ENCODE measurements around the gene CD200R1L. TPM values are rescaled to one million over a fixed set of nuclear protein-coding genes. Genes with fewer than 3 reads are reported as not detected.

The CD200R1L gene
- total RNA-seq, 1 experiment from 2014 or later: not detected

DNA sequence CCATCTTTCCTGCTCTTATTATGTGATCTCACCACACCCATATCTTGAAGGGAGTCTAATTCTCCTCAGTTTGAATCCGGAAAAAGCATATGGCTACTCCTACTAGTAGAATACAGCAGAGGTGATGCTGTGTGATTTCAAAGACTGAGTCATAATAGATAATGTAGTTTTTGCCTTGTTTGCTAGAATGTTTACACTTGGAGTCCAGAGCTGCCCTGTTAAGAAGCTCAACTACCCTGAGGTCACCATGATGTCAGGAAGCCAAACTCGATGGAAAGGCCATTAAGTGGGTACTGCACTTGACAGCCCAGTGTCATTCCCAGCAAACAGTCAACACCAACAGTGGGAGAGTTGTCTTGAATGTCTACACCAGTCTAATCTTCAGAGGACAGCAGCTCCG lies 56.9 kb downstream of the CD200R1L start:
- Histone ChIP-seq H3K36me3 (ENCODE audit: control insufficient read depth, insufficient read depth, low read length) (no peaks in the 10 kb centered on the region), H3K4me3 (ENCODE audit: low read depth in 2 of 2, low read length in 2 of 2) (no peak overlapping the region), H3K4me1 (ENCODE audit: control insufficient read depth, insufficient read depth, low read length) (no peaks in the 10 kb centered on the region), H3K27ac (ENCODE audit: low read length) (no peak overlapping the region), H3K27me3 (ENCODE audit: control insufficient read depth, insufficient read depth, low read length) (peaks cover 2% of the 10 kb centered on the region), H3K9me3 (ENCODE audit: control insufficient read depth, insufficient read depth, low read depth, low read length) (no peaks in the 10 kb centered on the region)
- BruUV-seq (replicated peaks): no TSS peak
- intact Hi-C loops (cut with micrococcal nuclease; ENCODE audit: unreplicated experiment): no loop called here
- ATAC-seq: no peak
- in situ Hi-C loops (cut with HindIII; ENCODE audit: low pct_unique_long_range_greater_than_20kb, low sequenced_read_pairs): no loop called here
- no peak for TF ChIP-seq POLR2AphosphoS5 (IDR thresholded peaks at IDR 0.05; ENCODE audit: low read depth, low read length)
- TF ChIP-seq TCF7L2 (IDR thresholded peaks at IDR 0.05; ENCODE audit: low read depth, low read length): no peak
- no peak for TF ChIP-seq SIN3A (IDR thresholded peaks at IDR 0.05; ENCODE audit: borderline replicate concordance, insufficient read depth, low read depth, low read length)
- TF ChIP-seq CTCF (IDR thresholded peaks at IDR 0.05): no peak
- TF ChIP-seq REST (IDR thresholded peaks at IDR 0.05; ENCODE audit: insufficient read depth in 1 of 2, low read depth in 2 of 2, low read length in 1 of 2): no peak
- CTCF ChIA-PET: no interaction called here
- POLR2A ChIA-PET: no interaction called here
- DNase-seq (ENCODE audit: low read depth, low spot score): no peak

- ChIA-PET CTCF (no interaction called here), POLR2A (no interaction called here)
- intact Hi-C loops (cut with micrococcal nuclease; ENCODE audit: unreplicated experiment) (no loop called here), in situ Hi-C loops (cut with HindIII; ENCODE audit: low pct_unique_long_range_greater_than_20kb, low sequenced_read_pairs) (no loop called here)
- TF ChIP-seq TCF7L2 (IDR thresholded peaks at IDR 0.05; ENCODE audit: low read depth, low read length): no peak
- TF ChIP-seq CTCF (IDR thresholded peaks at IDR 0.05): no peak
- TF ChIP-seq POLR2AphosphoS5 (IDR thresholded peaks at IDR 0.05; ENCODE audit: low read depth, low read length): no peak
- TF ChIP-seq SIN3A (IDR thresholded peaks at IDR 0.05; ENCODE audit: borderline replicate concordance, insufficient read depth, low read depth, low read length): no peak
- no peak for TF ChIP-seq REST (IDR thresholded peaks at IDR 0.05; ENCODE audit: insufficient read depth in 1 of 2, low read depth in 2 of 2, low read length in 1 of 2)
- H3K27ac ChIP-seq (ENCODE audit: low read length): no peak overlapping the region
- H3K27me3 ChIP-seq (ENCODE audit: control insufficient read depth, insufficient read depth, low read length): peaks cover 2% of the 10 kb centered on the region; the same call in 1 of the 2 replicates
- DNase-seq (ENCODE audit: low read depth, low spot score) (no peak), ATAC-seq (no peak)
- H3K4me3 ChIP-seq (ENCODE audit: low read depth in 2 of 2, low read length in 2 of 2): no peak overlapping the region
- H3K36me3 ChIP-seq (ENCODE audit: control insufficient read depth, insufficient read depth, low read length): no peaks in the 10 kb centered on the region
- H3K9me3 ChIP-seq (ENCODE audit: control insufficient read depth, insufficient read depth, low read depth, low read length): no peaks in the 10 kb centered on the region
- no TSS peak for BruUV-seq (replicated peaks)
- no peaks in the 10 kb centered on the region for H3K4me1 ChIP-seq (ENCODE audit: control insufficient read depth, insufficient read depth, low read length)
These were observed 59.6 kb downstream of the CD200R1L start for GRCh38 chr3:112786881-112787579.

All from Panc1 (cell line).